Measurements from ENCODE around the gene EEPD1.

- TF ChIP-seq RARB (CRISPR knock-in tag; IDR thresholded peaks at IDR 0.05) (no peak), BACH2 (CRISPR knock-in tag; IDR thresholded peaks at IDR 0.05; ENCODE audit: borderline replicate concordance) (no peak), ZFP3 (CRISPR knock-in tag; IDR thresholded peaks at IDR 0.05) (no peak), ARNTL (CRISPR knock-in tag; IDR thresholded peaks at IDR 0.05; ENCODE audit: borderline replicate concordance, low read depth) (no peak), GLIS3 (CRISPR knock-in tag; IDR thresholded peaks at IDR 0.05) (no peak), ZFP30 (CRISPR knock-in tag; IDR thresholded peaks at IDR 0.05) (no peak), TCF4 (CRISPR knock-in tag; IDR thresholded peaks at IDR 0.05; ENCODE audit: borderline replicate concordance) (no peak), ZC3H10 (CRISPR knock-in tag; IDR thresholded peaks at IDR 0.05) (no peak), ZNF8 (CRISPR knock-in tag; IDR thresholded peaks at IDR 0.05) (no peak), CSDC2 (CRISPR knock-in tag; IDR thresholded peaks at IDR 0.05) (no peak)
Observed at GRCh38 chr7:36284456-36285090, 131.5 kb downstream of the EEPD1 start.

Measured in SK-N-SH treated with all-trans-retinoic acid at 6 μM for 48 hours (cell line).